GM18909 (cell line): ENCODE results near the gene HPGDS.
A peak's percentile ranks its signal among the peaks of the same experiment; 100 is the strongest.
"Not testable (repeated sequence)": the region's sequence is repeated elsewhere in the genome, so short reads cannot be mapped to it uniquely, and the experiment has no call there.

ENCODE experiments used
- ATAC-seq: cut with Tn5 transposase; IDR thresholded peaks from one replicate; pipeline ENCODE4 v1.9.1; 2021; ENCODE audit warnings: mild to moderate bottlenecking; ENCODE audit not compliant: unreplicated experiment, poor library complexity

The HPGDS gene

DNA sequence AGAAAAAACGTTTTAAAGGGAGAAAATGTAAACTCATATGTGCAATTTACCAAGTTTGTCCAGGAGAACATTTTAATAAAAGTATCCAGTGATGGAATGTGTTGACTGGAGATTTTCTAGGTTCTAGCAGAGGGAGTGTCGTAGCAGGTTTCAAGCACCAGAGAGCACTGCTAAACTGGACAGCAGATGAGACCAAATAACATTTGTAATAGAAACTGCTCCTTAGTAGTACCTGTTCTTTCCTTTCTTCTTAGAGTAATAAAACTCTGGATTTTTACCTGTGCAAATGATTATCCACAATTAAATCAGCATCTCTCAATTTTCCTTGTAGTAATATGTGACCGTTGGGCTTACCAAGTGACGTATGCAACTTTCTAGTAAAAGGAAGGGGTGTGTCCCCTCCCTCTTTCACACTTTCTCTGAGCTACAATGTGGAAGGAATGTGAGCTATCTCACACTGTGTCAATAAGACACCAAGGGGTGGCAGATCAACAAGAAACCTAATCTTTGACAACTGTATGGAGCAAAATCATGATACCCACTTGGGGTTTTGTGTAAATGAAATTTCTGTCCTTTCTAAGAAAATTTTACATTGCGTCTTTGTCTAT is 9.5 kb downstream of the HPGDS start:
- ATAC-seq: no peak

- ATAC-seq: no peak
These were observed 12.7 kb downstream of the HPGDS start for GRCh38 chr4:94329933-94330332.

GRCh38 chr4:94325835-94326234 is 16.8 kb downstream of the HPGDS start:
- ATAC-seq: no peak

- ATAC-seq: not testable (repeated sequence)
These were observed 22.7 kb downstream of the HPGDS start for GRCh38 chr4:94319927-94320326.

DNA sequence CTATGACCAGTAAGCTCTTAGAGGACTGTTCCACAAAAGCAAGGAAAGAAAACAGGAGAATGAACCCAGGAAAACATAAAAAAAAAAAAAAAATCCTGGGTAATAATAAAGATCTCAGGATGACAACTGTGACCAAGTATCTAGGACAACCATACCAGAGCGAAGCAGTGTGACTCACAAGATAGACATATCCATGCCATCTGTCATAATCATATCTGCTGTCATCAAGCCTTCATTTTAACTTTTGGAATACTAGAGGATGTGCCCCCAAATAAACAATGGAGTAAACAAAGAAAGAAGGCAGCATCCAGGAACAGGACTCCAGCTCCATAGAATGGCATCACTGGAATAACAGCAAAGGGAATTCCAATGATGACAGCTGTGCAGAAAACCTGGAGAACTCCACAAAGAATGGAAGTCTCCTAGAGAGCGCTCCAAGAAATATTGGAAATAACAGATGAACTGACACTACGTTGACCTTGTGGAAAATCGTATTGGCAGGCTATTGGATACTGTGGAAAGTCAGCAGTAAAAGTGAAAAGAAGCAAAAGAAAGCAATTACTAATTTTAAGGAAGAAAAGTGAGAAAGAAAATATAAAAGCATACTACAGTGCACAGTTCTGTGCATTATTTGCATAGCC is 35.3 kb downstream of the HPGDS start:
- no peak for ATAC-seq

DNA sequence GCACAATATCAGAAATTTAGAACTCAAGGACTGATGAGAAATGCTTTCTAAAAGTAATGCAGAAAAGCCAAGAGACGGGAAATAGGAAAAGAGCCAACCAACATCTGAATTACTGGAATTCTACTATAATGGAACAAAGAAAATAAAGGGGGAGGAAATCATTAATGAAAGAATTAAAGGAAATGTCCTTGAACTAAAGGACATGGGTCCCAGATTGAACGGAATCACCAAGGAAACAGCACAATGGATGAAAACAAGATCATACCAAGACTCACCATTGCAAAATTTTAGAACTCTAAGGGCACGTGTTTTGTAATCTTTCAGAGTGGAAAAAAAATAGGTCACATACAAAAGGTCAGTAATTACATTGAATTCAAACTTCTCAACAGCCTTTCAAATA is 35.9 kb downstream of the HPGDS start:
- no peak for ATAC-seq

GRCh38 chr4:94305466-94306225 is 37.0 kb downstream of the HPGDS start:
- no peak for ATAC-seq

DNA sequence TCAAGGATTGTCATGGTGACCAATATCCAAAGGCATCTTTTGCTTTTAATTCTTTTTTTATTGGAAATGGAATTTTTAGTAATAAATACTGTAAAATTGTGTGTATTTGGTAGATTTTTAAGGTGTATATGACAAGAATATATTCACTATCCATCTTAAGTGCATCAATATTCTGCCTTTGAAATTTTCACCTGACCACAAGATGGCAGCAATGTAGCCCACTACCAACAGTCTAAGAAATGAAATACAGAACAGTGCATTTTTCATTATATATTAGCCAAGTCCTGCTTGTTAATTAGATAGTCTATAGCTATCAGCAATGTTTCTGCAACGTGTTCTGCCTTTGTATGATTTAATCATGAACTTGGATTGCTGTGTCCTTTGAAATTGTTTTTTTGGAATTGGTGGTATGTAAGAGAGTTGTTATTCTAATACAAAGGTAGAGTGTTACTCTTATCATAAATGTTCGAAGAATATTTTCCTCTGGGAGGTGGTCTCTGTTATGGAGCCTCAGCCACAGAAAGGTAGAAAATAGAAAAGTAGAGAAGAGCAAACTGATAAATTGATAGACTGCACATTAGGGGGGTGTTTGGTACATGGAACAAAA is 38.2 kb downstream of the HPGDS start:
- peak; percentile 70 for ATAC-seq

- no peak for ATAC-seq
These were observed 40.4 kb downstream of the HPGDS start for GRCh38 chr4:94302191-94302590.

DNA sequence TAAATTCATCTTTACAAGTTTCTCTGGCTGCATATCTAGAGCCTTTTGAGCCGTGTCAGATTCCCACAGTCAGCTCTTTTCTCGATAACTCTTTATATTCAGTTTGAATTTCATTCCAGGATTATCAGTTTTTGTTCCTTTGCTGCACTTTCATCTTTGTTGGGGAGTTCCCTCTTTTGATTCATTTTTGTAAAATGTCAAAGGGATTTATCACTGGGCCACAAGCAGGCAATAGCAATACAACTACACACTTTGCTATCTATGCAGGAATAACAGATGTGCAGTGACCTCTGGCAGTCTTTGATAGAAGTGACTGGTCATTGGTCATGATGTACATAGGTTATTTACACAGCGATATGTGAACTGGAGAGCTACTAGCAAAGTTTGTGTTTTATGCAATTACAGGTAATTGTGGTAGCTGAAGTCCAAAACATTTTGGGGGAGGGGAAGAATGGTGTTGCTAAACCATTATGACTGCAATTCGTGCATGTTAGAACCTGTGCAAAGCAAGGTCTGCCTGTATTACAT is 43.8 kb downstream of the HPGDS start:
- ATAC-seq: no peak

DNA sequence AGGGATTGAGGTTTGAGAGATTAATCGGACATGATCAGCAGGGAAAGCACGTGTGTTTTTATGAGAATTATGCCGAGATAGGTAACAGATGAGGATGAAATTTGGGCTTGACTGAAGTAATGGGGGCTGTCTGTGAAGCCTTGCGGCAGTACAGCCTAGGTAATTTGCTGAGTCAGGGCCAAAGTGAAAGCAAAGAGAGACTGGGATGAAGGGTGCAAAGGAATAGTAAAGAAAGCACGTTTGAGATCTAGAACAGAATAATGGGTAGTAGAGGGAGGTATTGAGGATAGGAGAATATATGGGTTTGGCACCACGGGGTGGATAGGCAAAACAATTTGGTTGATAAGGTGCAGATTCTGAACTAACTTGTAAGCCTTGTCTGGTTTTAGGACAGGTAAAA is 47.2 kb downstream of the HPGDS start:
- not testable (repeated sequence) for ATAC-seq

DNA sequence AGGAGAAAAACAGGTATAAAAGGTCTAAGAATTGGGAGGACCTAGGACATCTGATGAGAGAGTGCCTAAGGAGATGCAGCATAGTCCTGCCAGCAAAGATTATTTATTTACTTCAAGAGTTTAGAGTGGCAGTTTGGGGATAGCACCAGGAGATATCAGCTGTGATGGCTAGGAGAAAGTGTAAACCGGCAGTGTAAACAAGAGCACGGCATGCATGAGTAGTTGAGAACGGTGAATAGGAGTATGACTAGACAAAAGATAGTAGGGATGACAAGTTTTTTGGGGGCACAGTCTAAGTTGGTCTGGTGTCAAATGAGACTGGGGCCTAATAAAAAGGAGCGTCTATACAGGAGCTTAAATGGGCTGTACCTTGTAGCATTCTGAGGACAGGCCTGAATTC is 48.7 kb downstream of the HPGDS start:
- ATAC-seq: not testable (repeated sequence)

DNA sequence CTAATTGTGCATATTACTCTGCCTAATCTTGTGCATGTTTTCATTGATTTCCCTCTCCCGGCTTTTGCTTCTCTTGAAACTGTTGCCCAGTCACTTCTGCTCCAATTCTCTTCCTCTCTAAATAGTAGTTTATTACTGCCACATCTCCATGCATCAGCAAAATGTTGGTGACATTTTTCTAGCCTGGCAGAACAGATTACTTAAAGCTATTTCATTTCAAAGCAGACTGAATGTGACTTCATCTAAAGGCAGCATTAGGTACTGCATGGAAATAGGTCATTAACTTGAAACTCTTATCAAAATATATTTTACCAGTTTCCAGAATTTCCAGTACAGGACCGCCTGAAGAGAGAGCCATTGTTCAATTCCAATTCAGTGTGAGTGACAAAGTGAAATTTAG is 52.4 kb downstream of the HPGDS start:
- ATAC-seq: no peak

DNA sequence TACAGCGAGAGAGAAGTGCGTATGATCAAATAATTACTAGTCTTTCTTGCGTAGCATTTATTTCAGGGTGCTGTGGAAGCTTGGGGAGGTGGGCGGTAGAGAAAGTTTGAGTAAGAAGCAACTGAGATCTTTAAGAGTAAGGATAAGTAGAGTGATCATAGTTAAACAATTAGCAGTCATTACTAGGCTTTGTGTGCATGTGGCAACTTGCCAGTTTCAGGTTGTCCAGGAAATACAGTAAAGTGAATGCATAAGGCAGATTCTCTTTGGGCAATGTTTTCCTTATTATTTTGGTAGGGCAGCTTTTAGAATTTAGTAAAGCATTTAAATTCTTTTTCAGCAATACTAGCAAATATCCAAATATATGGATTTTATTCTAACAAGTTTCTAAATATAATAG is 57.0 kb downstream of the HPGDS start:
- ATAC-seq: no peak

GRCh38 chr4:94284889-94285288 is 57.7 kb downstream of the HPGDS start:
- peak; percentile 78 for ATAC-seq

DNA sequence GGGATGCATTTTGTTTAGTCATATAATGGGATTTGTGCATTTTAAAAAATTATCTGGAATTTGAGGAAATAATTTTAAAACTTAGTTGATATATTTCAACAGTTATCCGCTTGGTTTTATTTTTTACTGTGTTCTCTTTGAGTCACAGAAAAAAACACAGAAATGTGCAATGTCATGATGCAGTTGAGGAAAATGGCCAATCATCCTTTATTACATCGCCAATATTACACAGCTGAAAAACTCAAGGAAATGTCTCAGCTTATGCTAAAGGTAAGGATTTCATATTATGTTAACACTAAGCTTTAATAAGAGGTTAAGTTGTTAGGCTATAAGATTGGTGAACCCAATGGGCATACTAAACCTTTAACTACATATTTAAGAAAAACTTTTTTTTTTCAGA is 63.9 kb downstream of the HPGDS start:
- no peak for ATAC-seq

DNA sequence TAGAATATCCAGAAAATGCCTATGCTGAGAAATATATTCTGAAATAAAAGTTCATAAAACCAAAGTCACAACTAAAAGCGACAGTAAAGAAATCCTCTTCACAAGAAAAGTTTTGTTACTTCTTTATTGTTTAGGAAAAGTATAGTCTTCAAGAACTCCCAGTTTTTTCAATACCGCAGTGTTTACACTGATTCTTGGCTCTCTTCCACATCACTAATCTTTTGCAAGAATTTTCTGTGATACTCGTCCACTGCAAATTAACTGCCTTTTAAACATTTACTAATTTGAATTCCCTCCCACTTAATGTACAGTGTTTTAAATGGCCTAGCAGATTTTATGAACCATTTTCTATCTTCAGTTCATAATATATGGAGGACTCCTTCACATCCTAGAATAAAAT is 65.1 kb downstream of the HPGDS start:
- ATAC-seq: no peak

DNA sequence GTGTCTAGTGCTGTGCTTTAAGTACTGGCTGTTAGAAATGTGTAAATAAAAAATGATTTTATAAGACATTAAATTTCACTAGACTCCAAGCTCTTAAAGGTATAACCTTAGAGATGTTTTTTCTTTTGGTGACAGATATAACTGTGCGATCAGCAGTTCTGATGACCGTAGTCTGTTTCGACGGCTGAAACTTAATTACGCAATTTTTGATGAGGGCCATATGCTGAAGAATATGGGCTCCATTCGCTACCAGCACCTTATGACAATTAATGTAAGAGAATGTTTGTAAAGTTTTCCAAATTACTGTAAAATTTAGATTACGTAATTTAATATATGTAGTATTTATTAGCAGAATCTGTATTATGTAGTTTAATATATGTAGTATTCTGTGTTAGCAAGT is 66.4 kb downstream of the HPGDS start:
- no peak for ATAC-seq

DNA sequence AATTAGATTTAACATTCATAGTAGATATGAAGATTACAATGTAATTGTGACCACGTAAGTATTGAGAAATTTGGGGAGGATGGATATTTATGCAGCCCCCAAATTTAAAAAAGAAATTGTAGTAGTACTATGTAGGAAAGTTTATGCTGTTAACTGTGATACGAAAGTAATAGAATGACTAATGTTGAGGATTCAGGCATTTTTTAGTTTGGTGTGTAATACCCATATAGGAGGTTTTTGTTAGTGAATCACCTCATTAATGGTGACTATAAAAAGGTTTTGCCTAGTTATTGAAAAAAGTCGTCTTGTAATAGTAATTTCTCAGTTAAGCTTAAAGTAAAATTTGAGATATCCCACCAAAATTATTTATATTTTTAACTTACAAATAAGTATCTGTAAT is 67.7 kb downstream of the HPGDS start:
- no peak for ATAC-seq

DNA sequence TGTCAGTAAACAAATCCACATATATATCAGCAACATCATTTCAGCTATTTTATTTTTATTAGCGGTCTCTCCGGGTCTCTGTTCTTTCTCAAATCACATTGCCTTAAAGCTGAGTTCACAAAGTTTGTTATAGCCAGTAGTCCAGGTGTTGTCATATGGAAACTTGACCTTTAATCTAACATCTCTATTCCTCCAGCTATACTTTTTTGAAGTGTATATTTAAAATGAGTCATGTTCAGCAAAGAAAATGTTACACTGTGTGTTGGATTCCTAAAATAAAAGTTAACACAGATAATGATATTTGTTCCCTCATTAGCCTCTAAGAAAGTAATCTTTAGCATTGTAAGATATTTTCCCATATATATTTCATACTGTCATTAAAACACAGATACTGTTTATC is 71.4 kb downstream of the HPGDS start:
- no peak for ATAC-seq

- no peak for ATAC-seq
These were observed 75.6 kb downstream of the HPGDS start for GRCh38 chr4:94267037-94267436.
